ENCODE results near the gene BDKRB2.

GRCh38 chr14:96181186-96182056 is 23.2 kb upstream of the BDKRB2 start:
- TF ChIP-seq CTCF (IDR thresholded peaks at IDR 0.05; ENCODE audit: low read depth, low read length) (no peak), EZH2phosphoT487 (IDR thresholded peaks at IDR 0.05; ENCODE audit: low read depth) (no peak)

All from OCI-LY3 (cell line).